A549 (cell line): Measurements from ENCODE around the gene ESPN.
"Not testable (repeated sequence)": the region's sequence is repeated elsewhere in the genome, so short reads cannot be mapped to it uniquely, and the experiment has no call there.

ENCODE experiments used
- CTCF ChIP-seq: fragments of >200 bp; sonication (Bioruptor Twin); formaldehyde crosslinking; IDR thresholded peaks from 3 replicates; pipeline ENCODE4 v1.5.1; 2016
- ESRRA ChIP-seq: fragments of 150-350 bp; IDR thresholded peaks from 2 replicates; pipeline ENCODE4 v1.6.1; 2014; ENCODE audit warnings: mild to moderate bottlenecking, low read length, borderline replicate concordance
- FOSL2 ChIP-seq, 2 experiments: fragments of 450-650 bp in 1 of 2; fragments of >200 bp in 1 of 2; sonication (Bioruptor Twin) in 1 of 2; formaldehyde crosslinking; IDR thresholded peaks; 2 replicates each; pipeline versions ENCODE4 v1.5.0 to v1.6.1; 2016 to 2020; ENCODE audit warnings: mild to moderate bottlenecking in 1 of 2, moderate library complexity in 1 of 2
- HDAC2 ChIP-seq: fragments of 200-600 bp; sonication (generic); IDR thresholded peaks from 2 replicates; pipeline ENCODE4 v1.6.1; 2016
- MAX ChIP-seq: IDR thresholded peaks from 2 replicates; pipeline ENCODE4 v1.6.1; 2012
- MYC ChIP-seq: IDR thresholded peaks from 2 replicates; pipeline ENCODE4 v1.6.1; 2012; ENCODE audit warnings: mild to moderate bottlenecking, inconsistent platforms, low read length, improper control_type of control experiment, borderline replicate concordance
- NFE2L2 ChIP-seq: fragments of 150-350 bp; conservative IDR thresholded peaks from 2 replicates; pipeline ENCODE4 v1.6.1; 2014; ENCODE audit warnings: low read length
- POLR2A ChIP-seq: IDR thresholded peaks from 2 replicates; pipeline ENCODE4 v1.6.1; 2012; ENCODE audit warnings: mild to moderate bottlenecking, low read length
- POLR2AphosphoS2 ChIP-seq: conservative IDR thresholded peaks from 2 replicates; pipeline ENCODE4 v1.6.1; 2012; ENCODE audit warnings: low read length, improper control_type of control experiment, inconsistent platforms
- REST ChIP-seq: fragments of 200-600 bp; sonication (generic); IDR thresholded peaks from 2 replicates; pipeline ENCODE4 v1.6.1; 2016; ENCODE audit warnings: antibody characterized with exemption, mild to moderate bottlenecking, moderate library complexity
- USF2 ChIP-seq: fragments of 450-650 bp; IDR thresholded peaks from 2 replicates; pipeline ENCODE4 v1.6.1; 2014; ENCODE audit warnings: antibody characterized with exemption
- ZSCAN20 ChIP-seq: fragments of 250-450 bp; sonication (Bioruptor Pico); IDR thresholded peaks from 2 replicates; pipeline ENCODE4 v1.8.0; 2022; ENCODE audit warnings: mild to moderate bottlenecking, moderate library complexity
- TF ChIP-seq, protein P1 (sequence below): IDR thresholded peaks from 2 replicates; pipeline ENCODE4 v1.6.1; 2012

DNA sequence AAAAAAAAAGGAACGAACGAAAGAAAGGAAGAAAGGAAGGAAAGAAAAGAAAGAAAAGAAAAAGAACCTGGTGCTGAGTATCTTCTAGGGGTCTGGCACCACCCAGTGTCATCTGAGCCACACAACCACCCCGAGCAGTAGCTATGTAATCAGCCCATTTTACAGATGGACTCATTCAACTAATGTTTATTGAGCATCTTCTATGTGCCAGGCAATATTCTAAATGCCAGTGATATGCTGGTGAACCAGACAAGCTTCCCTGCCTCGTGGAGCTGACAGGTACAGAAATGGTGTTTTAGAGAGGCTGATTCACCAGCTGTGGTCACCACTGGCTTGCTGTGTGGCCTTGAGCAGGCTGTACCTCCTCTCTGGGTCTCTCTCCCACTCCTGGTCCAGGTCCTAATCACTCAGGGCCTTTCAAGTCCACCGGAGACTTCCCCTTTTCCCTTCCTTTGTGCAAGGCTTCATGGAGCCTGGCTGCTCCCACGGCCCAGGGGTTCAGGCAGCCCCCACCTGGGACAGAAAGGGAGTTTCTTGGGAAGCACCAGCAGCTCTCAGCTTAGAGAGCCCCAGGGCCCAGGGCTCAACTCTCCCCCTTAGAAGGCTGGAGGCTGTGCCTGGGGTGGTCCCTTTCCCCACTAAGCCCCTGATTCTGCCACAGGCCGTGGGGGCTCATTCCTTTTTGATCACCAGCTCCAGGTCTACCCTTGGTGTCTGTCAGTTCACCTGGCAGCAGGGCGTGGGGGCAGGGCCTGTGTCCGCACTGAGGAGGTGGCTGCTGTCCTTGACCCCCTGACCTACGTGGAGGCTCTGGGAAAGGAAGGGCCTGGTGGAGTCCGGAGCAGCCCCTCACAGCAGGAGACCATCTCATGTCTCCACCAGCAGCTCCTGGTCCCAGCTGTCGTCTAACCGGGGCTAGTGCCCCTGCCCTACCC is 7.3 kb downstream of the ESPN start:
- not testable (repeated sequence) for TF ChIP-seq CTCF; ESRRA; MYC; REST; NFE2L2; ZSCAN20; POLR2AphosphoS2; HDAC2; POLR2A; MAX; FOSL2 (IDR thresholded peaks at IDR 0.05); FOSL2 (CRISPR knock-in tag; IDR thresholded peaks at IDR 0.05); USF2
- TF ChIP-seq, protein P1, sequence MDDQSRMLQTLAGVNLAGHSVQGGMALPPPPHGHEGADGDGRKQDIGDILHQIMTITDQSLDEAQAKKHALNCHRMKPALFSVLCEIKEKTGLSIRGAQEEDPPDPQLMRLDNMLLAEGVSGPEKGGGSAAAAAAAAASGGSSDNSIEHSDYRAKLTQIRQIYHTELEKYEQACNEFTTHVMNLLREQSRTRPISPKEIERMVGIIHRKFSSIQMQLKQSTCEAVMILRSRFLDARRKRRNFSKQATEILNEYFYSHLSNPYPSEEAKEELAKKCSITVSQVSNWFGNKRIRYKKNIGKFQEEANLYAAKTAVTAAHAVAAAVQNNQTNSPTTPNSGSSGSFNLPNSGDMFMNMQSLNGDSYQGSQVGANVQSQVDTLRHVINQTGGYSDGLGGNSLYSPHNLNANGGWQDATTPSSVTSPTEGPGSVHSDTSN = not testable (repeated sequence)
